ENCODE results near the gene TMEM168.

GRCh38 chr7:112715525-112715924 lies 74.7 kb downstream of the TMEM168 start:
- TF ChIP-seq CTCF (optimal IDR thresholded peaks at IDR 0.05 in 1 of 3, IDR thresholded peaks at IDR 0.05 in 1 of 3, conservative IDR thresholded peaks at IDR 0.05 in 1 of 3; ENCODE audit: extremely low read depth in 1 of 3, insufficient read depth in 2 of 3, low read length in 3 of 3) = no peak
- TF ChIP-seq EZH2 (IDR thresholded peaks at IDR 0.05; ENCODE audit: low read length) = no peak
